B cell (primary cell): Measurements from ENCODE around the gene NIPSNAP3A.

Source experiments
- EZH2 ChIP-seq: IDR thresholded peaks from 2 replicates; pipeline ENCODE4 v1.6.1; 2012; ENCODE audit warnings: borderline replicate concordance, low read depth, mild to moderate bottlenecking, moderate library complexity, low read length; ENCODE audit not compliant: insufficient read depth, poor library complexity, severe bottlenecking
- TF ChIP-seq, protein P1 (sequence below): fragments of 200-600 bp; IDR thresholded peaks from one replicate; pipeline ENCODE4 v1.8.0; 2022; ENCODE audit warnings: antibody characterized with exemption, mild to moderate bottlenecking

DNA sequence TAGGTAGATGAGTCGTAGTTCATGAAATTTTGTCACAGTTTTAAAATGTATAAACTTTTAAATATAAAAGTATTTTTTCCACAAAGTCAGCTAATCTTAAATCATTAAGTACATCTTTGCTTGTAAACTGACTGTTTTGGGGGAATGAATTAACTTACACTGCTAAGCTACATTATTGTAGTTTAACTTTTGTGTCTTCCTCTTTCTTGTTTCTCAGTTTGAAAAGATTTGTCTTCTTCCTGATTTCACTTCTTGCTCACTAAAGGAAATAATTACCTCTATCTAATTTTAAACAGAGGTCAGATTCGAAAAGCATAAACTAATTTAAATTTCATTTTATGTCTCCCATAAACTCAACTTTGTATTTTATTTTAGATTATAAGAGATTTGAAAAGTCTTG, 22.2 kb downstream of the NIPSNAP3A start:
- TF ChIP-seq EZH2: no peak
- TF ChIP-seq, protein P1, sequence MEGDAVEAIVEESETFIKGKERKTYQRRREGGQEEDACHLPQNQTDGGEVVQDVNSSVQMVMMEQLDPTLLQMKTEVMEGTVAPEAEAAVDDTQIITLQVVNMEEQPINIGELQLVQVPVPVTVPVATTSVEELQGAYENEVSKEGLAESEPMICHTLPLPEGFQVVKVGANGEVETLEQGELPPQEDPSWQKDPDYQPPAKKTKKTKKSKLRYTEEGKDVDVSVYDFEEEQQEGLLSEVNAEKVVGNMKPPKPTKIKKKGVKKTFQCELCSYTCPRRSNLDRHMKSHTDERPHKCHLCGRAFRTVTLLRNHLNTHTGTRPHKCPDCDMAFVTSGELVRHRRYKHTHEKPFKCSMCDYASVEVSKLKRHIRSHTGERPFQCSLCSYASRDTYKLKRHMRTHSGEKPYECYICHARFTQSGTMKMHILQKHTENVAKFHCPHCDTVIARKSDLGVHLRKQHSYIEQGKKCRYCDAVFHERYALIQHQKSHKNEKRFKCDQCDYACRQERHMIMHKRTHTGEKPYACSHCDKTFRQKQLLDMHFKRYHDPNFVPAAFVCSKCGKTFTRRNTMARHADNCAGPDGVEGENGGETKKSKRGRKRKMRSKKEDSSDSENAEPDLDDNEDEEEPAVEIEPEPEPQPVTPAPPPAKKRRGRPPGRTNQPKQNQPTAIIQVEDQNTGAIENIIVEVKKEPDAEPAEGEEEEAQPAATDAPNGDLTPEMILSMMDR: no peak
